ENCODE results near the gene LYZL1. TPM values are rescaled to one million over a fixed set of nuclear protein-coding genes. Genes with fewer than 3 reads are reported as not detected.

Gene LYZL1
- total RNA-seq, 2 experiments from 2014 or later, result not detected

DNA sequence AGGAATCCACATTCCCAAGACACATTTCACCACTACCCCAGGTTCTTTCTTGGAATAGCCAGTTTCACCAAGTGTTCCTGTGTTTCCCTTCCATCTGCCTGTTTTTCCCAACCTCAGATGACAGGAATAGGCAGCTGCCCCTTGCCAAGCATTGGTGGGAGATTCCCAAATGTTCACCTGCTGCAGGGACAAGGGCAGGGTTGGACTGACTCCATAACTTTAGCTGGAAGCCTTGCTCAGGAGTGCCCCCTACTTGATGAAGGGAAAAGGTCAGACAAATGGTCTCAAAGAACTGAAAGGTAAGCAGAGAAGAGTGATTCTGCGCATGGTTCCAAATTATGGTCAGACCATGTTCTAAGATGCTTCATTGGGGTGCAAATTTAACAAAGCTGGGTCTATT, 45.1 kb upstream of the LYZL1 start:
- Mint-ChIP-seq H3K36me3 (ENCODE audit: low read depth) (no peaks in the 10 kb centered on the region), H3K27me3 (peaks cover 3% of the 10 kb centered on the region), H3K27ac (no peak overlapping the region), H3K4me3 (no peak overlapping the region), H3K9me3 (no peaks in the 10 kb centered on the region), H3K4me1 (ENCODE audit: low read depth) (no peaks in the 10 kb centered on the region)
- ChIA-PET CTCF (interaction anchor here (1.5 kb wide), 1 partner anchor 16 kb away, joined by 3 read pairs; no protein-coding TSS in a partner anchor), POLR2A (no interaction called here)
- no peak for ATAC-seq
- no peak for DNase-seq
- TF ChIP-seq, protein P1, sequence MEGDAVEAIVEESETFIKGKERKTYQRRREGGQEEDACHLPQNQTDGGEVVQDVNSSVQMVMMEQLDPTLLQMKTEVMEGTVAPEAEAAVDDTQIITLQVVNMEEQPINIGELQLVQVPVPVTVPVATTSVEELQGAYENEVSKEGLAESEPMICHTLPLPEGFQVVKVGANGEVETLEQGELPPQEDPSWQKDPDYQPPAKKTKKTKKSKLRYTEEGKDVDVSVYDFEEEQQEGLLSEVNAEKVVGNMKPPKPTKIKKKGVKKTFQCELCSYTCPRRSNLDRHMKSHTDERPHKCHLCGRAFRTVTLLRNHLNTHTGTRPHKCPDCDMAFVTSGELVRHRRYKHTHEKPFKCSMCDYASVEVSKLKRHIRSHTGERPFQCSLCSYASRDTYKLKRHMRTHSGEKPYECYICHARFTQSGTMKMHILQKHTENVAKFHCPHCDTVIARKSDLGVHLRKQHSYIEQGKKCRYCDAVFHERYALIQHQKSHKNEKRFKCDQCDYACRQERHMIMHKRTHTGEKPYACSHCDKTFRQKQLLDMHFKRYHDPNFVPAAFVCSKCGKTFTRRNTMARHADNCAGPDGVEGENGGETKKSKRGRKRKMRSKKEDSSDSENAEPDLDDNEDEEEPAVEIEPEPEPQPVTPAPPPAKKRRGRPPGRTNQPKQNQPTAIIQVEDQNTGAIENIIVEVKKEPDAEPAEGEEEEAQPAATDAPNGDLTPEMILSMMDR (IDR thresholded peaks at IDR 0.05), result peak; percentile 17
- intact Hi-C loops (cut with micrococcal nuclease), result no loop called here

GRCh38 chr10:29244978-29245377, 43.9 kb upstream of the LYZL1 start:
- Mint-ChIP-seq H3K36me3 (ENCODE audit: low read depth) (no peaks in the 10 kb centered on the region), H3K27ac (no peak overlapping the region), H3K9me3 (no peaks in the 10 kb centered on the region), H3K27me3 (peaks cover 7% of the 10 kb centered on the region), H3K4me3 (no peak overlapping the region), H3K4me1 (ENCODE audit: low read depth) (no peaks in the 10 kb centered on the region)
- no peak for ATAC-seq
- POLR2A ChIA-PET, result no interaction called here
- no peak for DNase-seq
- CTCF ChIA-PET, result no interaction called here
- intact Hi-C loops (cut with micrococcal nuclease), result no loop called here
- TF ChIP-seq, protein P1 (IDR thresholded peaks at IDR 0.05), result no peak

- no peak for ATAC-seq
- TF ChIP-seq, protein P1 (IDR thresholded peaks at IDR 0.05), result no peak
- CTCF ChIA-PET, result no interaction called here
- H3K27me3 Mint-ChIP-seq, result peaks cover 7% of the 10 kb centered on the region
- POLR2A ChIA-PET, result no interaction called here
- intact Hi-C loops (cut with micrococcal nuclease), result no loop called here
- H3K36me3 Mint-ChIP-seq (ENCODE audit: low read depth), result no peaks in the 10 kb centered on the region
- H3K4me1 Mint-ChIP-seq (ENCODE audit: low read depth), result no peaks in the 10 kb centered on the region
- no peak overlapping the region for H3K4me3 Mint-ChIP-seq
- no peaks in the 10 kb centered on the region for H3K9me3 Mint-ChIP-seq
- no peak for DNase-seq
- H3K27ac Mint-ChIP-seq, result no peak overlapping the region
Observed at GRCh38 chr10:29245476-29245875, 43.4 kb upstream of the LYZL1 start.

DNA sequence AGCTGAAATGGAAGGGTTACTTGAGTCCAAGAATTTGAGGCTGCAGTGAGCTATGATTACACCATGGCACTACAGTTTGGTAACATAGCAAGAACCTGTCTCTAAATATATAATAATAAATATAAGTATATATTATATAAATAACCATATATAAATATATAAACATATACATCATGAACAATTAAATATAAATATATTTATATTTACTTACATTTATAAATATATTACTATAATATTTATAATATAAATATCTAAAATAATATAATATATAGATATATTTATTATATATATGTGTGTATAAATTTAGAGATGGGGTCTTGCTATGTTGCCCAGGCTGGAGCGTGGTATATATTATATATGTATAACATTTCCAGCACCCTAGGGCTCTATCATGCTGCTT, 42.4 kb upstream of the LYZL1 start:
- H3K27me3 Mint-ChIP-seq, result peaks cover 7% of the 10 kb centered on the region
- ChIA-PET CTCF (no interaction called here), POLR2A (no interaction called here)
- no peak overlapping the region for H3K4me3 Mint-ChIP-seq
- TF ChIP-seq, protein P1 (IDR thresholded peaks at IDR 0.05), result no peak
- no peaks in the 10 kb centered on the region for H3K36me3 Mint-ChIP-seq (ENCODE audit: low read depth)
- no peak for DNase-seq
- intact Hi-C loops (cut with micrococcal nuclease), result no loop called here
- no peaks in the 10 kb centered on the region for H3K9me3 Mint-ChIP-seq
- no peaks in the 10 kb centered on the region for H3K4me1 Mint-ChIP-seq (ENCODE audit: low read depth)
- no peak overlapping the region for H3K27ac Mint-ChIP-seq
- ATAC-seq, result no peak

GRCh38 chr10:29248158-29248557, 40.7 kb upstream of the LYZL1 start:
- Mint-ChIP-seq H3K27ac (no peak overlapping the region), H3K36me3 (ENCODE audit: low read depth) (no peaks in the 10 kb centered on the region), H3K4me1 (ENCODE audit: low read depth) (no peaks in the 10 kb centered on the region), H3K27me3 (peaks cover 7% of the 10 kb centered on the region), H3K4me3 (no peak overlapping the region), H3K9me3 (no peaks in the 10 kb centered on the region)
- TF ChIP-seq, protein P1 (IDR thresholded peaks at IDR 0.05), result no peak
- DNase-seq (no peak), ATAC-seq (no peak)
- ChIA-PET POLR2A (no interaction called here), CTCF (no interaction called here)
- intact Hi-C loops (cut with micrococcal nuclease), result no loop called here

Measured in activated CD8-positive, alpha-beta T cell treated with anti-CD3 and anti-CD28 coated beads for 36 hours (primary cell).